ENCODE data around the gene TMEM125. TPM values are rescaled to one million over a fixed set of nuclear protein-coding genes. Genes with fewer than 3 reads are reported as not detected.

The TMEM125 gene
- total RNA-seq, 1 experiment from 2014 or later: 21.5 TPM

- ChIA-PET CTCF (interaction anchor here (1.1 to 7.6 kb wide), 2 partner anchors 10 to 177 kb away, joined by 3 to 40 read pairs; no protein-coding TSS in a partner anchor), POLR2A (interaction anchor here (0.6 kb wide), 1 partner anchor 438 kb away, joined by 3 read pairs; no protein-coding TSS in a partner anchor)
- no peak for DNase-seq (ENCODE audit: low spot score)
- no peak overlapping the region for H3K4me3 Mint-ChIP-seq
- no peaks in the 10 kb centered on the region for H3K4me1 Mint-ChIP-seq
- TF ChIP-seq NR3C1 (CRISPR knock-in tag; conservative IDR thresholded peaks at IDR 0.05; ENCODE audit: low read depth): no peak
- no peak for TF ChIP-seq STAT6 (CRISPR knock-in tag; conservative IDR thresholded peaks at IDR 0.05; ENCODE audit: low read depth)
- no peak for TF ChIP-seq ZNF532 (CRISPR knock-in tag; IDR thresholded peaks at IDR 0.05; ENCODE audit: borderline replicate concordance)
- no peak for TF ChIP-seq FOXJ3 (CRISPR knock-in tag; IDR thresholded peaks at IDR 0.05; ENCODE audit: borderline replicate concordance)
- TF ChIP-seq ZMAT4 (CRISPR knock-in tag; IDR thresholded peaks at IDR 0.05): no peak
- no peak for TF ChIP-seq ERG (CRISPR knock-in tag; IDR thresholded peaks at IDR 0.05)
- TF ChIP-seq CREM (CRISPR knock-in tag; IDR thresholded peaks at IDR 0.05): no peak
- TF ChIP-seq TEAD1 (CRISPR knock-in tag; IDR thresholded peaks at IDR 0.05): no peak
- no peak for TF ChIP-seq ELF4 (CRISPR knock-in tag; IDR thresholded peaks at IDR 0.05; ENCODE audit: low read depth)
- TF ChIP-seq KAT7 (CRISPR knock-in tag; IDR thresholded peaks at IDR 0.05; ENCODE audit: borderline replicate concordance): no peak
- no peak for TF ChIP-seq USF2 (CRISPR knock-in tag; IDR thresholded peaks at IDR 0.05)
- no peak for TF ChIP-seq NR1H2 (CRISPR knock-in tag; IDR thresholded peaks at IDR 0.05)
- TF ChIP-seq ZNF512 (CRISPR knock-in tag; IDR thresholded peaks at IDR 0.05; ENCODE audit: borderline replicate concordance): no peak
- no peak for TF ChIP-seq USF1 (CRISPR knock-in tag; IDR thresholded peaks at IDR 0.05)
- TF ChIP-seq CTCF (IDR thresholded peaks at IDR 0.05): no peak
- no peak for TF ChIP-seq ATF6 (CRISPR knock-in tag; IDR thresholded peaks at IDR 0.05)
- no peak for TF ChIP-seq EMX1 (CRISPR knock-in tag; IDR thresholded peaks at IDR 0.05)
- no peak for ATAC-seq
- H3K27ac Mint-ChIP-seq: no peak overlapping the region
- peaks cover 7% of the 10 kb centered on the region for H3K27me3 Mint-ChIP-seq (ENCODE audit: low read depth)
- no peaks in the 10 kb centered on the region; the same call in 1 of the 2 replicates for H3K36me3 Mint-ChIP-seq
- peaks cover 13% of the 10 kb centered on the region for H3K9me3 Mint-ChIP-seq
Measured at GRCh38 chr1:43237121-43237520, 32.7 kb upstream of the TMEM125 start.

Data from WTC11 (cell line).